Parathyroid adenoma (tissue), 2 donors: ENCODE data around the gene JMJD7.

Experiments used
- H2AFZ ChIP-seq: fragments of 300-600 bp; sonication (generic); one replicate; pipeline ENCODE4 v1.7.0; 2017; ENCODE audit warnings: antibody characterized with exemption, mild to moderate bottlenecking
- H3K27ac ChIP-seq: fragments of 300-600 bp; sonication (generic); one replicate; pipeline ENCODE4 v1.7.0; 2017
- H3K27me3 ChIP-seq: fragments of 300-600 bp; sonication (generic); one replicate; pipeline ENCODE4 v1.7.0; 2017; ENCODE audit warnings: low read length; ENCODE audit not compliant: control insufficient read depth, insufficient read depth
- H3K36me3 ChIP-seq: fragments of 300-600 bp; sonication (generic); one replicate; pipeline ENCODE4 v1.7.0; 2017; ENCODE audit warnings: low read length; ENCODE audit not compliant: control insufficient read depth, insufficient read depth
- H3K4me1 ChIP-seq: fragments of 300-600 bp; sonication (generic); one replicate; pipeline ENCODE4 v1.7.0; 2017; ENCODE audit warnings: control low read depth
- H3K4me2 ChIP-seq: fragments of 300-600 bp; sonication (generic); one replicate; pipeline ENCODE4 v1.7.0; 2017; ENCODE audit warnings: low read length
- H3K4me3 ChIP-seq: fragments of 300-600 bp; sonication (generic); one replicate; pipeline ENCODE4 v1.7.0; 2017; ENCODE audit warnings: low read depth, low read length
- H3K79me2 ChIP-seq: fragments of 300-600 bp; sonication (generic); one replicate; pipeline ENCODE4 v1.7.0; 2017; ENCODE audit warnings: control low read depth
- H3K9ac ChIP-seq: fragments of 300-600 bp; sonication (generic); one replicate; pipeline ENCODE4 v1.7.0; 2017; ENCODE audit warnings: mild to moderate bottlenecking
- H3K9me3 ChIP-seq: fragments of 300-600 bp; sonication (generic); one replicate; pipeline ENCODE4 v1.7.0; 2017; ENCODE audit warnings: low read length; ENCODE audit not compliant: control insufficient read depth
- TF ChIP-seq, protein P1 (sequence below): fragments of 300-600 bp; sonication (generic); IDR thresholded peaks from one replicate; pipeline ENCODE4 v1.7.0; 2017; ENCODE audit warnings: antibody characterized with exemption, mild to moderate bottlenecking
- donor health status: primary hyperparathyroidism.

The JMJD7 gene

DNA sequence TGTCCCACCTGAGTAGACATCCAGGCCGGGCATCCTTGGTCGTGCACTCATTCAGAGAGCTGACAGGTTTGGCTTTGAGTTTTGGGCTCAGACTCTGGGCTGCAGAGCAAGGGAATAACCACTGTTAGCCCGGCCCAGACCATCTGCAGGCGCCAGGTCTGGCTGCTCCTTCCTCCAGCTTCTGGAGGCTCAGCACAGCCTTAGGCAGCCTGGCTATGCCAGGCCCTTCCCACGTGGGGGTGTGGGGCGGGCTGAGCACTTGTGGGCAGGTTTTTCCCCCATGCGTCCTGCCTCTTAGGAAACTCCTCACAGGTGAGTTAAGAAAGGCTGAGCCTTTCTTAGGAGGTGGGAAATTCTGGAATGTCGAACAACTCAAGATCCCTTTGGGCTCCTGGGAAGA lies 22.0 kb downstream of the JMJD7 start:
- Histone ChIP-seq H3K27me3 (no peaks in the 10 kb centered on the region), H3K9me3 (no peaks in the 10 kb centered on the region), H3K4me1 (no peaks in the 10 kb centered on the region), H3K4me3 (no peak overlapping the region), H3K4me2 (no peak overlapping the region), H2AFZ (no peak overlapping the region), H3K79me2 (no peaks in the 10 kb centered on the region), H3K27ac (no peak overlapping the region), H3K36me3 (no peaks in the 10 kb centered on the region), H3K9ac (no peak overlapping the region)
- TF ChIP-seq, protein P1, sequence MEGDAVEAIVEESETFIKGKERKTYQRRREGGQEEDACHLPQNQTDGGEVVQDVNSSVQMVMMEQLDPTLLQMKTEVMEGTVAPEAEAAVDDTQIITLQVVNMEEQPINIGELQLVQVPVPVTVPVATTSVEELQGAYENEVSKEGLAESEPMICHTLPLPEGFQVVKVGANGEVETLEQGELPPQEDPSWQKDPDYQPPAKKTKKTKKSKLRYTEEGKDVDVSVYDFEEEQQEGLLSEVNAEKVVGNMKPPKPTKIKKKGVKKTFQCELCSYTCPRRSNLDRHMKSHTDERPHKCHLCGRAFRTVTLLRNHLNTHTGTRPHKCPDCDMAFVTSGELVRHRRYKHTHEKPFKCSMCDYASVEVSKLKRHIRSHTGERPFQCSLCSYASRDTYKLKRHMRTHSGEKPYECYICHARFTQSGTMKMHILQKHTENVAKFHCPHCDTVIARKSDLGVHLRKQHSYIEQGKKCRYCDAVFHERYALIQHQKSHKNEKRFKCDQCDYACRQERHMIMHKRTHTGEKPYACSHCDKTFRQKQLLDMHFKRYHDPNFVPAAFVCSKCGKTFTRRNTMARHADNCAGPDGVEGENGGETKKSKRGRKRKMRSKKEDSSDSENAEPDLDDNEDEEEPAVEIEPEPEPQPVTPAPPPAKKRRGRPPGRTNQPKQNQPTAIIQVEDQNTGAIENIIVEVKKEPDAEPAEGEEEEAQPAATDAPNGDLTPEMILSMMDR: no peak

DNA sequence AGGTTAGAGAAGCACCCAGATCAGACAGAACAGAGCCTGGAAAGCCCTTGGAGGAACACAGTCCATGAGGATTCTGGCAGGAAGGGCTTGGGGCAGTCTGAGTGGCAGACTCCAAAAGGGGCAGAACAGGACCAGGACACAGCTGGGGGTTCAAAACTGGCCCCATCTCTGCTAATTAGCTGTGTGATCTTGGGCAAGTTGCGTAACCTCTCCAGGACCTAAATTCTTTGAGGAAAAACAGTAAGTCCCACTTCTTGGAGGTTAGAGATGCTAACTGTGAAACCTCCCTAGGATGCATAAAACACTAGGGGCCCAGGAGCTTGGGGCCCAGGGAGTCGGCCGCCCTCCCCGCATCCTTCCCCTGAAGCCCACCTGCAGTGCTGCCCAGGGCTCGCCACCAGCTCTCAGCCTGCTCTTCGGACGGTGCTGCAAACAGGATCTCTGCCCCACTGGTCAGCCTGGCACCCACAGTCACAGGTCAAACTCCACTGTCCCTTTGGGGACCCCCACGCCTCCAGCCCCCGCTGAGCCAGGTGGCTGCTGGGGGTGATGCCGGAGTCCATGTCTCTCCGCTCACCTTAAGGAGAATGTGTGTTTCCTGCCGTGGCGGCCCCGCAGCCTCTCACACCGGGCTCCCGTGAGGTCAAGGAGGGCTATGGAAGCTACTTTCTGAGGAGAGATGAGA lies 22.7 kb downstream of the JMJD7 start:
- Histone ChIP-seq H3K9ac (no peak overlapping the region), H3K9me3 (no peaks in the 10 kb centered on the region), H2AFZ (no peak overlapping the region), H3K4me1 (no peaks in the 10 kb centered on the region), H3K36me3 (no peaks in the 10 kb centered on the region), H3K4me2 (no peak overlapping the region), H3K4me3 (no peak overlapping the region), H3K27ac (no peak overlapping the region), H3K27me3 (no peaks in the 10 kb centered on the region), H3K79me2 (no peaks in the 10 kb centered on the region)
- TF ChIP-seq, protein P1: no peak

DNA sequence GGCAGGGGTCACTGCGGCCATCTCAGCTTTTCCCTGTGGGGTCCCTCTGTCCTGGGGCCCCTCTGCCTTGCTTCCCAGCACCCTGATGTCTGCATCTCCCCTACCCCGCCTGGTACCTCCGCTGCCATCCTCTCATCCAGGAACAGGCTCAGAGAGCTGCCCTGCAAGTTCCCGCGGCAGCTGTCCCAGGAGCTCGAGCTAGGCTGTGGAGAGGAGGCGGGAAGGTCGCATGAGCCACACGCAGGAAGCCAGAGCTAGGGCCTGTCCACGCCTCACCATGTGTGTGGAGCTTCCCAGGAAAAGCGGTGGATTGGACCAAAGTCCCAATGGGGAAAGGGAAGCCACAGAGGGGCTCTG lies 23.3 kb downstream of the JMJD7 start:
- H3K4me2 ChIP-seq: no peak overlapping the region
- no peaks in the 10 kb centered on the region for H3K4me1 ChIP-seq
- no peak overlapping the region for H3K9ac ChIP-seq
- TF ChIP-seq, protein P1: no peak
- no peaks in the 10 kb centered on the region for H3K79me2 ChIP-seq
- H2AFZ ChIP-seq: no peak overlapping the region
- H3K27me3 ChIP-seq: no peaks in the 10 kb centered on the region
- H3K36me3 ChIP-seq: no peaks in the 10 kb centered on the region
- H3K27ac ChIP-seq: no peak overlapping the region
- H3K9me3 ChIP-seq: no peaks in the 10 kb centered on the region
- no peak overlapping the region for H3K4me3 ChIP-seq

DNA sequence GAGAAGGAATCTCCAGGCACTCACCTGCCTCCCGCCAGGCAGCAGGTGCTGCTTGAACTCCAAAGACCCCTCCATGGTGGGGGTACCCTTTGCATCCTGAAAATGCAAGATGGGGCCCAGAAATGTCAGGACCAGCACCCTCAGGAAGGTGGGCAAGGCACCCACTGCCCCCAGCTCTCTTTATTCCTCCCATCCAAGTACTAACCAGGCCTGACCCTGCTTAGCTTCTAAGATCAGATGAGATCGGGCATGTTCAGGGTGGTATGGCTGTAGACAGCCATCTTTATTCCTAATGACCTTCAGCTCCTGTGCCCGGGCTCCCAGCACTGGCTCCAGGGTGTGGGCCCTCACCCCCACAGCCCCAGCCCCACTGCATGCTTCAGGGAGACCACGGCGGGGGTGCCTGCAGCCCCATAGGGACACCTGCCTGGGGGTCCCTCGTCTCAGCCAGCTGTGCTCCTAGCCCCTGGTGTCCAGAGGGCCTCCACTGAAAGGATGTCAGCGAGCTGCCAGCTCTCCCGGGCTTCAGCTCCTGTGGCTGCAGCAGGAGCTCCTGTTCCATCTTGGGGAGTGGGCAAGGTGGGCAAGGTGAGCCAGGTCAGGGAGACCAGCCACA lies 24.0 kb downstream of the JMJD7 start:
- Histone ChIP-seq H3K4me1 (no peaks in the 10 kb centered on the region), H3K27ac (no peak overlapping the region), H2AFZ (no peak overlapping the region), H3K4me2 (no peak overlapping the region), H3K9ac (no peak overlapping the region), H3K79me2 (no peaks in the 10 kb centered on the region), H3K9me3 (no peaks in the 10 kb centered on the region), H3K36me3 (no peaks in the 10 kb centered on the region), H3K27me3 (no peaks in the 10 kb centered on the region), H3K4me3 (no peak overlapping the region)
- TF ChIP-seq, protein P1: no peak
